GM19240 (cell line): ENCODE measurements around the gene TTR.
A peak's percentile ranks its signal among the peaks of the same experiment; 100 is the strongest.

Experiments
- DNase-seq: peaks from one replicate; pipeline ENCODE4 v3.0.0; 2011; ENCODE audit warnings: low spot score; ENCODE audit not compliant: insufficient read length

TTR gene

GRCh38 chr18:31591628-31592027 lies at the start of gene TTR:
Gene TTR, plus strand, starts transcription at chr18:31591877. Its CDS starts 26 bp downstream, at chr18:31591903.
- DNase-seq = no peak

- DNase-seq = no peak
Observed at GRCh38 chr18:31546476-31546875, 45.2 kb upstream of the TTR start.

GRCh38 chr18:31548853-31549252 lies 42.8 kb upstream of the TTR start:
- DNase-seq = no peak

- no peak for DNase-seq
Observed at GRCh38 chr18:31549416-31549815, 42.3 kb upstream of the TTR start.

GRCh38 chr18:31551883-31552282 lies 39.8 kb upstream of the TTR start:
- DNase-seq = no peak

GRCh38 chr18:31553800-31554199 lies 37.9 kb upstream of the TTR start:
- no peak for DNase-seq

- DNase-seq = no peak
Observed at GRCh38 chr18:31554776-31555175, 36.9 kb upstream of the TTR start.

GRCh38 chr18:31555971-31556747 lies 35.5 kb upstream of the TTR start:
- peak; percentile 21 for DNase-seq

GRCh38 chr18:31557446-31557845 lies 34.2 kb upstream of the TTR start:
- no peak for DNase-seq

- no peak for DNase-seq
Observed at GRCh38 chr18:31558567-31558966, 33.1 kb upstream of the TTR start.

- no peak for DNase-seq
Observed at GRCh38 chr18:31562726-31563125, 29.0 kb upstream of the TTR start.

- DNase-seq = no peak
Observed at GRCh38 chr18:31563778-31564177, 27.9 kb upstream of the TTR start.

GRCh38 chr18:31565345-31565744 lies 26.3 kb upstream of the TTR start:
- no peak for DNase-seq

GRCh38 chr18:31565782-31566512 lies 25.7 kb upstream of the TTR start:
- no peak for DNase-seq

- DNase-seq = no peak
Observed at GRCh38 chr18:31566576-31567306, 24.9 kb upstream of the TTR start.

- DNase-seq = no peak
Observed at GRCh38 chr18:31572368-31572767, 19.3 kb upstream of the TTR start.

GRCh38 chr18:31573051-31573450 lies 18.6 kb upstream of the TTR start:
- no peak for DNase-seq

GRCh38 chr18:31574359-31574758 lies 17.3 kb upstream of the TTR start:
- no peak for DNase-seq

GRCh38 chr18:31575515-31576257 lies 16.0 kb upstream of the TTR start:
- DNase-seq = no peak

- DNase-seq = no peak
Observed at GRCh38 chr18:31576670-31577069, 15.0 kb upstream of the TTR start.

GRCh38 chr18:31577195-31577594 lies 14.5 kb upstream of the TTR start:
- no peak for DNase-seq
